Breast epithelium (tissue), 4 donors: ENCODE results near the gene SLC2A4RG. TPM values are rescaled to one million over a fixed set of nuclear protein-coding genes. Genes with fewer than 3 reads are reported as not detected.

Source experiments
- DNase-seq, 2 donors: peaks; one replicate each; pipeline ENCODE4 v3.0.0-alpha.2; 2019; ENCODE audit warnings: low spot score in 2 of 2
- H3K27ac ChIP-seq, 2 donors: fragments of 200-600 bp; sonication (generic) in 1 of 2; one replicate each; pipeline ENCODE4 v1.5.1; 2016 to 2019; ENCODE audit warnings: mild to moderate bottlenecking in 1 of 2
- H3K27me3 ChIP-seq, 2 donors: fragments of 200-600 bp; sonication (generic) in 1 of 2; one replicate each; pipeline versions ENCODE4 v1.5.1 to v1.6.0; 2017 to 2019; ENCODE audit warnings: control low read depth in 1 of 2, mild to moderate bottlenecking in 1 of 2
- H3K36me3 ChIP-seq: fragments of 200-600 bp; one replicate; pipeline ENCODE4 v1.5.1; 2019
- H3K4me1 ChIP-seq, 2 donors: fragments of 200-600 bp; sonication (generic); one replicate each; pipeline ENCODE4 v1.5.1; 2016 to 2019; ENCODE audit warnings: control low read depth in 1 of 2
- H3K4me3 ChIP-seq, 3 donors: fragments of 200-600 bp; sonication (generic); 1 replicate in 2 of 3; 2 replicates in 1 of 3; pipeline ENCODE4 v1.5.1; 2016 to 2019; ENCODE audit warnings: mild to moderate bottlenecking in 3 of 3, moderate library complexity in 2 of 3
- H3K9me3 ChIP-seq, 2 donors: fragments of 200-600 bp; sonication (generic) in 1 of 2; one replicate each; pipeline ENCODE4 v1.5.1; 2016 to 2019; ENCODE audit warnings: control low read depth in 1 of 2
- POLR2A ChIP-seq: fragments of 450-650 bp; IDR thresholded peaks from one replicate; pipeline ENCODE4 v1.6.1; 2016; ENCODE audit warnings: antibody characterized with exemption, mild to moderate bottlenecking, moderate library complexity
- POLR2AphosphoS5 ChIP-seq, 3 donors: sonication (generic); formaldehyde crosslinking; IDR thresholded peaks; one replicate each; pipeline ENCODE4 v1.6.1; 2017; ENCODE audit warnings: antibody characterized with exemption in 3 of 3
- intact Hi-C: fragments of 100-400 bp; cut with DNase I; formaldehyde crosslinking; loops from one replicate; pipeline ENCODE4 v1.15.1; 2023; ENCODE audit warnings: low total_unique reads
- total RNA-seq, 3 donors: library from RNA; depleted of rRNA; stranded (reverse); fragments of >200 nt; gene quantifications; one replicate each; pipeline ENCODE4 v1.1.0, GENCODE V29; 2016
- TF ChIP-seq, protein P1 (sequence below), 3 donors: fragments of 450-650 bp; IDR thresholded peaks; one replicate each; pipeline ENCODE4 v1.5.1; 2016 to 2017; ENCODE audit warnings: antibody characterized with exemption in 3 of 3, mild to moderate bottlenecking in 3 of 3, moderate library complexity in 3 of 3

Gene SLC2A4RG
- total RNA-seq, 3 donors from 2014 or later = 22.9 to 58.9 (median 36.9) TPM

DNA sequence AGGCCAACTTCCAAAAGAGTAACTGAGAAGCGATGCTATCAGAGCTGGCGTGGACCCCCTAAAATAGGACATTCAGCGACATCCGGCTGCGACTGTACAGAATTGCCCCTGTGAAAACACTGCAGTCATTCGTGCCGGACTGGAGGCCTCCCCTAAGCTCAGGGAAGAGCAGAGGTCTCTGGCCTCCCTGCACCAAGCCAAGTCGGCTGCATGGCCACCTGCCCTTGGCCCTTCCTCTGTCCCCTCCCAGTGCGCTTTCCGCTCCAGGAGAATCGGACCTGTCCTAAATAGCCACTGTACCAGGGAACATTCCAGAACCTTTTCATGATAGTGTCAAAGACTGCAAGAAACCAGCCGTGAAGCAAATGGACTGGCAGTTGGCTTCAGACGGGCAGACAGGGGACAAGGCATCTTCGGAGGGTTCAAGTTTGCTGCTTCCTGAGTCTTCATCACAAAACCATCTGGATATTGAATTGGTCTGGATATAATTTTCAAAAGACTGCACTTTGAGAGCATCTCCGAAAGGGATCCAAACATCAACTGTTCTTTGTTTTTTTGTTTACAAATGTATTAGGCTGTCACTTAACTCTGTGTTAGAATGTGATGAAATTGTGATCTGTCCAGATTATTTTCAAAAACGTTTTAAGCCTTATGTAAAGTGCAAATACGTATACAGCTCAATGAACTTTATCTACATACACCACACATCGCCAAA, 16.5 kb downstream of the SLC2A4RG start:
- DNase-seq = no peak
- no peak overlapping the region for H3K4me3 ChIP-seq
- intact Hi-C loops = no loop called here
- H3K27me3 ChIP-seq = no peaks in the 10 kb centered on the region
- no peaks in the 10 kb centered on the region for H3K36me3 ChIP-seq
- no peaks in the 10 kb centered on the region for H3K4me1 ChIP-seq
- no peak overlapping the region for H3K27ac ChIP-seq
- no peaks in the 10 kb centered on the region for H3K9me3 ChIP-seq
- TF ChIP-seq, protein P1, sequence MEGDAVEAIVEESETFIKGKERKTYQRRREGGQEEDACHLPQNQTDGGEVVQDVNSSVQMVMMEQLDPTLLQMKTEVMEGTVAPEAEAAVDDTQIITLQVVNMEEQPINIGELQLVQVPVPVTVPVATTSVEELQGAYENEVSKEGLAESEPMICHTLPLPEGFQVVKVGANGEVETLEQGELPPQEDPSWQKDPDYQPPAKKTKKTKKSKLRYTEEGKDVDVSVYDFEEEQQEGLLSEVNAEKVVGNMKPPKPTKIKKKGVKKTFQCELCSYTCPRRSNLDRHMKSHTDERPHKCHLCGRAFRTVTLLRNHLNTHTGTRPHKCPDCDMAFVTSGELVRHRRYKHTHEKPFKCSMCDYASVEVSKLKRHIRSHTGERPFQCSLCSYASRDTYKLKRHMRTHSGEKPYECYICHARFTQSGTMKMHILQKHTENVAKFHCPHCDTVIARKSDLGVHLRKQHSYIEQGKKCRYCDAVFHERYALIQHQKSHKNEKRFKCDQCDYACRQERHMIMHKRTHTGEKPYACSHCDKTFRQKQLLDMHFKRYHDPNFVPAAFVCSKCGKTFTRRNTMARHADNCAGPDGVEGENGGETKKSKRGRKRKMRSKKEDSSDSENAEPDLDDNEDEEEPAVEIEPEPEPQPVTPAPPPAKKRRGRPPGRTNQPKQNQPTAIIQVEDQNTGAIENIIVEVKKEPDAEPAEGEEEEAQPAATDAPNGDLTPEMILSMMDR (IDR thresholded peaks at IDR 0.05) = no peak
- TF ChIP-seq POLR2AphosphoS5 (IDR thresholded peaks at IDR 0.05) = no peak
- no peak for TF ChIP-seq POLR2A

DNA sequence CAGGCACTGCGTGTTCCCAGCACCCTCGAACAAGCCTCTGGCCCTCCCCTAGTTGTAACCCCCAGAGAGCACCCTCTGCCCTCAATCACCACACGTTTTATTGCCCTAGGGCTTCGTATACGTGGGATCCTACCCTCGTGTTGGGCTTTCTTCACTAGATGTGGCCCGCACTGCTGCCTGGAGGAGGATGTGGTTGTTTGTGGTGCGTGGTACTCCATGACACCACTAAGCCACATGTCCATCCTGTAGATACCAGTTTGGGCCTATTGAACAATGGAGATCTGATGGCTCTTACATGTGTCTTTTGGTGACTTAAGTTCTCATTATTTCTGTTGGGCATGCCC, 17.0 kb downstream of the SLC2A4RG start:
- Histone ChIP-seq H3K4me3 (no peak overlapping the region), H3K27ac (no peak overlapping the region), H3K4me1 (no peaks in the 10 kb centered on the region), H3K36me3 (no peaks in the 10 kb centered on the region), H3K27me3 (no peaks in the 10 kb centered on the region), H3K9me3 (no peaks in the 10 kb centered on the region)
- intact Hi-C loops = no loop called here
- no peak for DNase-seq
- no peak for TF ChIP-seq POLR2AphosphoS5 (IDR thresholded peaks at IDR 0.05)
- no peak for TF ChIP-seq POLR2A
- TF ChIP-seq, protein P1 (IDR thresholded peaks at IDR 0.05) = no peak

DNA sequence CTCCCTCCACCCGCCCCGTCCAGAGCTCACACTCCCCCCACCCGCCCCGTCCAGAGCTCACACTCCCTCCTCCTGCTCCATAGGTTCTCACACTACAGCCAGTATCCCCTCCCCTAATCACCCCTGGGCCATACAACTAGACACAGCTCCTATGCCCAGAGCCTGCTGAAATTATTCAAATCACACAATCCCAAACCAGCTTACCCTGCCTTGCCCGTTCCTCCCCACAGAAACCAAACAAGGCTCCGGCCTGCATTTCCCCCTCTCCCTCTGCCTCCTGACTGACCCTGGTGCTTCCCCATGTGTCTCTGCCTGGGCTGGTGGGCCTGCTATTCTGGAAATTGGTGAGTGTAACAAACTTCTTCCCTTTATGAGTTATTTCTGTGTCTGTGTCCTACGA, 18.6 kb downstream of the SLC2A4RG start:
- H3K4me1 ChIP-seq = no peaks in the 10 kb centered on the region
- TF ChIP-seq POLR2AphosphoS5 (IDR thresholded peaks at IDR 0.05) (no peak), POLR2A (no peak)
- TF ChIP-seq, protein P1 (IDR thresholded peaks at IDR 0.05) = no peak
- no peaks in the 10 kb centered on the region for H3K27me3 ChIP-seq
- intact Hi-C loops = no loop called here
- H3K36me3 ChIP-seq = no peaks in the 10 kb centered on the region
- no peak overlapping the region for H3K27ac ChIP-seq
- no peak for DNase-seq
- H3K4me3 ChIP-seq = no peak overlapping the region
- H3K9me3 ChIP-seq = no peaks in the 10 kb centered on the region

DNA sequence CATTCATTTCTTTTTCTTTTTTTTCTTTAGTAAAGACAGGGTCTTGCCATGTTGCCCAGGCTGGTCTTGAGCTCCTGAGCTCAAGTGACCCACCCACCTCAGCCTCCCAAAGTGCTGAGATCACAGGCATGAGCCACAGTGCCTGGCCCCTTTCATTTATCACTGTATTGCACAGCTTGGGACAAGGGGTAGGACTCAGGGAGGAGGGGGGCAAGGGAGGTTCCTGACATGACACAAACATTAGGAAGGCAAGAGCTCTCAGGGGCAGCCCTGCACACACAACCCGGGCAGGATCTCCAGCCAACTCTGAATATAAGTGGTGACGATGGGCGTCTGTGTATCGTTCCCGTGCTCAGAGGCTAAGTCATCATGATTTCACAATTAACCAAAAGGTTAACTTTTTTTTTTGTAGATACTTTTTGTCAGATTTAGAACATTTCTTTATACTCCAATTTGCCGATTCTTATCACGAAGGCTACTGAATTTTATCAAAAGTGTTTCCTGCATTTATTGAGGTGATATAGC, 19.9 kb downstream of the SLC2A4RG start:
- no peaks in the 10 kb centered on the region for H3K36me3 ChIP-seq
- H3K9me3 ChIP-seq = no peaks in the 10 kb centered on the region
- no peak overlapping the region for H3K4me3 ChIP-seq
- no peak for DNase-seq
- H3K27me3 ChIP-seq = no peaks in the 10 kb centered on the region
- intact Hi-C loops = no loop called here
- H3K27ac ChIP-seq = no peak overlapping the region
- H3K4me1 ChIP-seq = no peaks in the 10 kb centered on the region
- TF ChIP-seq, protein P1 (IDR thresholded peaks at IDR 0.05) = no peak
- TF ChIP-seq POLR2A (no peak), POLR2AphosphoS5 (IDR thresholded peaks at IDR 0.05) (no peak)

DNA sequence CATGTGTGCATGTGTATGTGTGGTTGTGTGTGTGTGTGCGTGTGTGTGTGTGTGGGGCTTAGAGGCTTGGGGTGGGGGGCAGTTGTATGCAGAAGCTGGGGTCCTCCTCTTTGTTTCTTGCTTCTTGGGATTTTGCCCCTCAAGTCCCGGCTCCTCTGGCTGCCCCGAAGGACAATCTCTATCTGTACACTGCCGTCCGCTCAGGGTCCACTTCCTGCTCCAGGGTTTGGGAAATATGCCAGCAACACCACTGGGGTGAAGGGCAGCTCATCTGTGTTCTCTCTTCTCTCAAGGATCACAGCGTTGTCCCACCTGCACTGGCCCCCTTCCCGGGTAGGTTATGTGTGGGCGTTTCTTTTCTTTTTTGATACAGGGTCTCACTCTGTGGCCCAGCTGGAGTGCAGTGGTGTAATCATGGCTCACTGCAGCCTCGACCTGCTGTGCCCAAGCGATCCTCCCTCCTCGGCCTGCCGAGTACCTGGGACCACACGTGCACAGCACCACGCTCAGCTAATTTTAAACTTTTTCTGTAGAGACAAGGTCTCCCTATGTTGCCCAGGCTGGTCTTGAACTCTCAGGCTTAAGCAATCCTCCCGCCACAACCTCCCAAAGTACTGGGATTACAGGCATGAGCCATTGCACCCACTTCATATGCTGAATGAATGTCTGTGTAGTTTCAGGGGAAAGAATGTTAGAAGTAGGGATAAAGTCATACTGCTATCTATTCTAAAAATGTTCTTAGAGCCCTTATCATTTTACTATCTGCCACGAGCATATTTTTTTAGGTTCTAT, 25.7 kb downstream of the SLC2A4RG start:
- no peaks in the 10 kb centered on the region for H3K4me1 ChIP-seq
- no peak for TF ChIP-seq POLR2A
- TF ChIP-seq, protein P1 (IDR thresholded peaks at IDR 0.05) = no peak
- TF ChIP-seq POLR2AphosphoS5 (IDR thresholded peaks at IDR 0.05) = no peak
- no peaks in the 10 kb centered on the region for H3K27me3 ChIP-seq
- no peaks in the 10 kb centered on the region for H3K36me3 ChIP-seq
- DNase-seq = no peak
- no peak overlapping the region for H3K27ac ChIP-seq
- intact Hi-C loops = no loop called here
- no peaks in the 10 kb centered on the region for H3K9me3 ChIP-seq
- no peak overlapping the region for H3K4me3 ChIP-seq
